Immature natural killer cell (primary cell): Measurements from ENCODE around the gene LARP4B. TPM values are rescaled to one million over a fixed set of nuclear protein-coding genes. Genes with fewer than 3 reads are reported as not detected.

Experiments used
- DNase-seq, 3 donors: peaks; one replicate each; pipeline ENCODE4 v3.0.0; 2022; ENCODE audit warnings: mixed read lengths in 1 of 3
- H3K27ac Mint-ChIP-seq, 6 donors: one replicate each; pipeline ENCODE4 v1.8.0; 2020; ENCODE audit warnings: mixed read lengths in 6 of 6, mild to moderate bottlenecking in 5 of 6, inconsistent platforms in 4 of 6, moderate library complexity in 3 of 6
- H3K27me3 Mint-ChIP-seq, 3 donors: one replicate each; pipeline ENCODE4 v1.8.0; 2020 to 2021; ENCODE audit warnings: low read depth in 3 of 3, mild to moderate bottlenecking in 3 of 3, mixed read lengths in 3 of 3, moderate library complexity in 3 of 3, inconsistent platforms in 1 of 3
- H3K36me3 Mint-ChIP-seq, 3 donors: one replicate each; pipeline ENCODE4 v1.8.0; 2020; ENCODE audit warnings: mixed read lengths in 3 of 3, inconsistent platforms in 2 of 3, mild to moderate bottlenecking in 2 of 3
- H3K4me1 Mint-ChIP-seq, 2 donors: one replicate each; pipeline ENCODE4 v1.8.0; 2020; ENCODE audit warnings: inconsistent platforms in 2 of 2, mild to moderate bottlenecking in 2 of 2, mixed read lengths in 2 of 2, moderate library complexity in 1 of 2
- H3K4me3 Mint-ChIP-seq, 5 donors: one replicate each; pipeline ENCODE4 v1.8.0; 2020; ENCODE audit warnings: mild to moderate bottlenecking in 5 of 5, mixed read lengths in 5 of 5, inconsistent platforms in 3 of 5, moderate library complexity in 3 of 5
- H3K9me3 Mint-ChIP-seq, 6 donors: one replicate each; pipeline ENCODE4 v1.8.0; 2020; ENCODE audit warnings: mild to moderate bottlenecking in 6 of 6, mixed read lengths in 6 of 6, inconsistent platforms in 4 of 6, moderate library complexity in 3 of 6
- polyA plus RNA-seq, 3 donors: library from polyadenylated mRNA; unstranded; fragments of 300-500 nt; fragmentation: Illumina TruSeq; gene quantifications; one replicate each; pipeline ENCODE4 v1.2.3, GENCODE V29; 2021

Gene LARP4B
- polyA plus RNA-seq, 3 donors from 2014 or later: 4.7 to 35.8 (median 13.3) TPM

DNA sequence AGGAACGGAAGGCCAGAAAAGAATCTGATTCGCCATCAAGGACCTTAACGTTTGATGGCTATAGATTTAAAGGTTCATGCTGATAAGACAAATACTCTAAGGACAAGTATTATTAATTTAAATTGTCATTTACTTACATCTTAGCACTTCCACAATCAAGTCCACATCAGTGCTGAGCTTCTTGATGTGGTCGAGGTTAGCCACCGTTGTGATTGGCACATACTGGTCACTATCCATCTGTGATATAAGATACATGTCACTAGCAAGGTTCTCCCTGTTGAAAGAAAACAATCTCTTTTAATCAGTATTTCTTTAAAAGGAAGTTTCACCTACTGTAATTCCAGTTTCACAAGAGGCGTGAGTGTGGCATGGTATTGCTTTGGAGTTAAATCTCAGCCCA lies 88.7 kb downstream of the LARP4B start:
- Mint-ChIP-seq H3K4me1 (peaks cover 36 to 74% of the 10 kb centered on the region in 2 donors), H3K4me3 (no peak overlapping the region), H3K27me3 (peaks cover 0 to 2% (median 2%) of the 10 kb centered on the region in 3 donors), H3K9me3 (no peaks in the 10 kb centered on the region), H3K27ac (no peak overlapping the region), H3K36me3 (peaks cover 4 to 24% (median 4%) of the 10 kb centered on the region in 3 donors)
- DNase-seq: no peak

DNA sequence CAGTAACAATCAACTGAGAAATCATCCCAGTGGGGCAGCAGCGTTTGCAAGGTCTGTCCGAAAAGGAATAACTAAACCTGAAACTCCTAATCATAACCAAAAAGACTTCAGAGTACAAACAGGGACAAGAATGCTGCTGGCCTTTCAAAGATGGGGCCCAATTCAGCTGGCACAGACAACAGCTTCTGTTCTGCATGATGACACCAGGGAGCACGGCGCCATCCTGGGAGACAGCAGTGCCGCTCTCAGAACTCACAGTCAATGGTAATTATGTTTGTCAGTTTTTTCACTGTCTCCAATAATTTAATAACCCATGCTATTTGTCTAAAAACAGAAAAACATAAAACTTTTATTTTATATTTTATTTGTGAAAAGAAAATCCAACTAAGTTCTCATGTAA lies 90.0 kb downstream of the LARP4B start:
- DNase-seq: no peak
- Mint-ChIP-seq H3K27me3 (peaks cover 0 to 2% (median 0%) of the 10 kb centered on the region in 3 donors), H3K36me3 (peaks cover 0 to 24% (median 4%) of the 10 kb centered on the region in 3 donors), H3K9me3 (no peaks in the 10 kb centered on the region), H3K27ac (peak overlapping the region in 2 of 6 donors; percentile 9 to 20), H3K4me1 (peaks cover 26 to 67% of the 10 kb centered on the region in 2 donors), H3K4me3 (no peak overlapping the region)

DNA sequence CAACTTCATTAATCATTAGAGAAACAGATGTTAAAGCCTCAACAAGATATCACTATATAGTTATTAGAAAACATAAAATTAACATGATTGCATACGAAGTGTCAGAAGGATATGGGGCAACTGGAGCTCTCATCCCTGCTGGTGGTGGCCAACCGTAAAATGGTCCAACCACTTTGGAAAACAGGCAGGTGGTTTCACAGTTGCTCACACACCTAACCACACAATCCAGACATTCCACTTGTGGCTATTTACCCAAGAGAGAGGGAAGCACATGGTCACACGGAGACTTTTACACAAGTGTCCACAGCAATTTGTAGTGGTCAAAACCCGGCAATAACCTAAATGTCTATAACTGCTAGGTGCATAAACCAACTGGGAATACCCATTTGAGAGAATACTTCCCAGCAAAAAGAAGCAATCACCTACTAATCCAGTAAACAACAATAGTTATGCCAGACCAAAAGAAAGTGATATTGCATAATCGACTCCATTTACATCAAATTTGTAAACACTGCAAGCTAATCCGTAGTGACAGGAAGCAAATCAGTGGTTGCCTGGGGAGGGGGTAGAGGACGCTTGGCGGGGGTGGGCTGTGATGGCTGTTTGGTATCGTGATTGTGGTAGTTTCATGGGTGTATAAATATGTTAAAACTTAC lies 91.8 kb downstream of the LARP4B start:
- no peaks in the 10 kb centered on the region for H3K27me3 Mint-ChIP-seq
- H3K4me3 Mint-ChIP-seq: no peak overlapping the region
- DNase-seq: no peak
- H3K27ac Mint-ChIP-seq: peak overlapping the region in 2 of 6 donors; percentile 15 to 81
- peaks cover 7 to 49% of the 10 kb centered on the region in 2 donors for H3K4me1 Mint-ChIP-seq
- no peaks in the 10 kb centered on the region for H3K9me3 Mint-ChIP-seq
- H3K36me3 Mint-ChIP-seq: peaks cover 4 to 32% (median 4%) of the 10 kb centered on the region in 3 donors

DNA sequence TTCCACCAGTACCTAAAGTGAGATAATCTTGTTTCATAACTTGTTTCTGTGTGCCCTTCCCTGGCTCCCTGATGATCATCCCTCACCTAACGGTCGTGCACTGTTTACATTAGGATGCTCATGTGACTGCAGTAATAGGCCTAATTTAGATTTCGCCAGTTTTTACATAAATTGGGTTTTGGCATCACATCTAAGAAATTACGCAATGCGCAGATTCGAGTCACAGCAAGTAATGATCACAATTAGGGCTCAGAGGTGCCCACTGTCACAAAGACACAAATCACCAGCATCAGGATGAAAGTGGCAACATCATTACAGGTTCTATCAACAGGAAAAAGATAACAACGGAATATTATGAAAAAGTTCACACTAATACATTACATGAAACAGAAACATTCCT lies 94.7 kb downstream of the LARP4B start:
- peaks cover 7 to 50% (median 10%) of the 10 kb centered on the region in 3 donors for H3K36me3 Mint-ChIP-seq
- no peak for DNase-seq
- H3K9me3 Mint-ChIP-seq: peaks cover 0 to 1% (median 0%) of the 10 kb centered on the region in 6 donors
- no peaks in the 10 kb centered on the region for H3K27me3 Mint-ChIP-seq
- H3K4me3 Mint-ChIP-seq: no peak overlapping the region
- H3K4me1 Mint-ChIP-seq: peaks cover 0 to 43% of the 10 kb centered on the region in 2 donors
- peak overlapping the region in 1 of 6 donors; percentile 40 for H3K27ac Mint-ChIP-seq

DNA sequence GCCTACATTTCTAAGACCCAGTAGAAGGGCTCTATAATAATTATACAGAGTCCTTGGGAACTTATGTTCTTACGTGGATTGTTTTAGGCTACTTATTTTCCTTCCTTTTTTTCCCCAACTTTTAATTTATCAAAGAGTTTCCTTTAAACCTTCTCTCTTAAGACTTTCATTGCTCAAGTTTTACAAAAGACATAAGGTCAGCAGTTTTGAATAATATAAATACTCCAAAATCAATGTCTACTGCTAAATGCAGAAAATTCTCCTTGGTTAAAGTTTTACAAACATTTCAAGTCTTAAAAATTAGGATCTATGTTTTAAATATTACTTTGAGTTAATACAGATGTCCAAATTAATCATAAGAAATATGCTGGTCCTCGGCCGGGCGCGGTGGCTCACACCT lies 97.0 kb downstream of the LARP4B start:
- Mint-ChIP-seq H3K27me3 (no peaks in the 10 kb centered on the region), H3K36me3 (peaks cover 9 to 52% (median 14%) of the 10 kb centered on the region in 3 donors), H3K27ac (no peak overlapping the region), H3K4me1 (peaks cover 0 to 41% of the 10 kb centered on the region in 2 donors), H3K9me3 (peaks cover 0 to 1% (median 0%) of the 10 kb centered on the region in 6 donors), H3K4me3 (no peak overlapping the region)
- no peak for DNase-seq

DNA sequence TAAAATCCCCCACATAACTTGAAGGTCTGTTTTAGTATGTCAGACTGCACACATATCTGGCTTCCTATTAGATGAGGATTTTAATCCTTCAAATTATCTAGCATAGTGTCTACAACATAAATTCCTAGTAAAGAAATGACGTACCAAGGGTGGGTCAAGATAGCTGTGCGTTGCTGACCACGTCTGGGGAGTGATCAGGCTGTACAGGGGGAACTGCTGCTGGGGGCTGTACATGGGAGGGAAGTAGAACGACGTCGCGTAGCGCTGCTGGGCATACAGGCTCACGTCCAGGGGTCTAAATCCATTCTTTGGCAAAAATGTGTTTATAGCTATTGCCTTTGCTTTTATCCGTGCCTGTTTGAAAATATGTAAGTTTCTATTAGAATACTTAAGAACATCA lies 102.3 kb downstream of the LARP4B start:
- Mint-ChIP-seq H3K4me1 (peaks cover 0 to 27% of the 10 kb centered on the region in 2 donors), H3K36me3 (peaks cover 18 to 60% (median 31%) of the 10 kb centered on the region in 3 donors), H3K27ac (no peak overlapping the region), H3K4me3 (no peak overlapping the region), H3K9me3 (peaks cover 0 to 1% (median 0%) of the 10 kb centered on the region in 6 donors), H3K27me3 (peaks cover 0 to 1% (median 0%) of the 10 kb centered on the region in 3 donors)
- DNase-seq: no peak

DNA sequence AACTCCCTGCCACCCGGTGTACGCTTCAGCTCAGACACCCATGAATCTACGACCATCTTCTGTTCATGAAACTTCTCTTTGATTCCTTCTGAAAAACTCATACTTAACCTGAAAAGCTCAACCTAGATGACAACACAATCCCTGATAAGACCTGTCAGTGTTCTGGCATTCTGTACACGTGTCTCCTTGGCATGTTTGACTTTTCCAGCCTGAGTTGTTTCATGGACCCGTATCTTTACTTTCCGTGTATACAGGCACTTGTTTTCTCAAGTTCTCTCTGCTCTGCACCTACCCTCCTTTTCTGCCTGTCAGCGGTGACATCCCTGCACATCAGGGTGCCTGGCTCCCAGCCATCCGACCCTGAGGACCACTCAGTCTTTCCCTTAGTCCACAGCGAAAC lies 103.3 kb downstream of the LARP4B start:
- Mint-ChIP-seq H3K4me1 (peaks cover under 1 to 29% of the 10 kb centered on the region in 2 donors), H3K4me3 (no peak overlapping the region), H3K36me3 (peaks cover 16 to 55% (median 31%) of the 10 kb centered on the region in 3 donors), H3K27ac (peak overlapping the region in 2 of 6 donors; percentile 32 to 62), H3K9me3 (peaks cover 0 to 1% (median 0%) of the 10 kb centered on the region in 6 donors), H3K27me3 (peaks cover 0 to 1% (median 0%) of the 10 kb centered on the region in 3 donors)
- no peak for DNase-seq

DNA sequence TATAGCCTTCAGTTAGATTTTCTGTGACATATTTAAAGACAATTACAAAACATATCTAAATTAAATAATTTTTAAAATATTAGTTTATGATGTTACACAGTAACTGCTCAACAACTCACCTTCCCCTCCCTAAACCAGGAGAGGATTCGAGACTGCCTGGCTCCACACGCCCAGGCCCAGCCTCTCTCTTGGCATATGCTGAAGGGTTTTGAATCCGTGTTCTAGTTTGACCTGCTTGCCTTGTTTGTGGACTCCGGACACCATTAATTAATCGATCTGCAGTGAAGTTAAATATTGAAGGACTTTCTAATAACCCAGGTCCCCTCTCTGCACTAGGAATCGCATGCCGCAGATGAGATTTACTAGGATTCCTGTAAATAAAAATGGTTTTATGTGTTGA lies 106.6 kb downstream of the LARP4B start:
- Mint-ChIP-seq H3K27me3 (peaks cover 0 to 3% (median 0%) of the 10 kb centered on the region in 3 donors), H3K4me3 (no peak overlapping the region), H3K27ac (no peak overlapping the region), H3K4me1 (peaks cover 17 to 31% of the 10 kb centered on the region in 2 donors), H3K9me3 (no peaks in the 10 kb centered on the region), H3K36me3 (peaks cover 22 to 53% (median 33%) of the 10 kb centered on the region in 3 donors)
- no peak for DNase-seq

DNA sequence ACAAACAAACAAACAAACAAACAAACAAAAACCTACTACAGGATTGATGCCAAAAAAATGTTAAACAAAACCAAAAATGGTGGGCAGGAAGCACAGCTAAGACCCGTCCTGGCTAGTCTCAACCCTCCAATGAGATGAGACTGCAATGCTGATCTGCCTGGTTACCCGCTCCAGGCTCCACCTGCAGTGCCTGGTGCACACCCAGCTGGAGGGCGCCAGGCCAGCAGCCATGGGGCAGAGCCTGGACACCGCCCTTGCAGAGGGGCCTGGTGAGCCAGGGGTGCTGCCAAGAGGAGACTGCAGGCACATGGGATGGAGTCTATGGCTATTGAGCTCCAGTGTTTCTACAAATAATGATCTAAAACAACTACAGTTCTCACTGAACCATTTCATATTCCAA lies 107.0 kb downstream of the LARP4B start:
- no peak for DNase-seq
- no peak overlapping the region for H3K27ac Mint-ChIP-seq
- peaks cover 0 to 3% (median 0%) of the 10 kb centered on the region in 3 donors for H3K27me3 Mint-ChIP-seq
- H3K9me3 Mint-ChIP-seq: no peaks in the 10 kb centered on the region
- H3K4me3 Mint-ChIP-seq: no peak overlapping the region
- peaks cover 23 to 52% (median 36%) of the 10 kb centered on the region in 3 donors for H3K36me3 Mint-ChIP-seq
- H3K4me1 Mint-ChIP-seq: peaks cover 17 to 31% of the 10 kb centered on the region in 2 donors

DNA sequence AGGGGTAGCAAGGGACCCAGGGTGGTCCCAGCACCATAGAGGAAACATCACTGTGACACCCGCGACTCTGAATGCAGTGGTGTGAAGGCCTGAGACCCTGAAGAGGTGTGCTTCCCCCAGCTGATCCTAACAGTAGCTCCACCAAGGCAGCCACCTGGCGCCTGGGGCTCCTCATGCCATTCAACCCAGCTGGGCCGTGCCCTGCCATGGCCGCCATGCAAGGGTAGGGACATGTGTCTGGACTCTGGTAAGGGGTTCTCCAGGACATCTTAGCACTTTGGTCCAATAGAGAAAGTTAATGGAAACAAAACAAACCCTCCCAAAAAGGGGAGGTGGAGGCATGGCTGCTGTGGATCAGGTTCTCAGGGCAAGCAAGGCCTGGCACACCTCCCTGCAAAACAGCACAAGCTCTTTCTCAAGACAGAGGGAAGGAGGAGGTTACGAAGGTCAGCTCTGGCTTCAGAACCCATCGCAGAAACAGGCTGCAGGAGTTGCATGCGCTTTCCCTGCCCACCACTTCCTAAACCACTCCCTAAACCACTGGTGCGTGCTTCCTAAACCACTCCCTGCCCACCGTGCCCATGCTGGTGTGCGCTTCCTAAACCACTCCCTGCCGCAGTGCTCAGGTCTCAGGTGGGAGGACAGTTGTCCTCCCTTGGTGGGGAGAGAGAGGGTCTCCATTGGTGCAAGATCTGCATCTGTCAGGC lies 108.7 kb downstream of the LARP4B start:
- peaks cover 0 to 2% (median 0%) of the 10 kb centered on the region in 3 donors for H3K27me3 Mint-ChIP-seq
- no peak for DNase-seq
- H3K36me3 Mint-ChIP-seq: peaks cover 18 to 49% (median 36%) of the 10 kb centered on the region in 3 donors
- H3K9me3 Mint-ChIP-seq: no peaks in the 10 kb centered on the region
- peak overlapping the region in 2 of 6 donors; percentile 61 to 62 for H3K27ac Mint-ChIP-seq
- peaks cover 17 to 24% of the 10 kb centered on the region in 2 donors for H3K4me1 Mint-ChIP-seq
- H3K4me3 Mint-ChIP-seq: no peak overlapping the region

DNA sequence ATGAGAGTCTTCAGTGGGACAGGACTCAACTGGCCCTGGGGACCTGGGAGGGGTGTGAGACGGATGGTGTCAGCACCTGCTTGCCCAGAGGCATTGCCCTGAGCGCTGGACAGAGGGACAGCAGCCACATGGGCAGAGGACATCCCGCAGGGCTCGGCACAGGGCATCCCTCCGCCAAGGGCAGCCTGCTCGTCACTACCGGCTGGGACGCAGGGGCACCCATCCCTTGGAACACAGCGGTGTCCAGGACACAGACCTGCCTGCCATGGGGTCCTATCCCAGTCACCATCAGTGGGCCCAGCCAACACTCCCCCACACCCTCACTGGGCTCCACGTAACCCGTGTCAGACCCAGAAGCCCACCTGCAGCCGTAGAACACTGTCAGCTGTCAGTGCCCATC lies 109.3 kb downstream of the LARP4B start:
- Mint-ChIP-seq H3K9me3 (no peaks in the 10 kb centered on the region), H3K27me3 (peaks cover 0 to 2% (median 0%) of the 10 kb centered on the region in 3 donors), H3K4me3 (no peak overlapping the region), H3K27ac (no peak overlapping the region), H3K36me3 (peaks cover 18 to 54% (median 40%) of the 10 kb centered on the region in 3 donors), H3K4me1 (peaks cover 17 to 24% of the 10 kb centered on the region in 2 donors)
- no peak for DNase-seq

DNA sequence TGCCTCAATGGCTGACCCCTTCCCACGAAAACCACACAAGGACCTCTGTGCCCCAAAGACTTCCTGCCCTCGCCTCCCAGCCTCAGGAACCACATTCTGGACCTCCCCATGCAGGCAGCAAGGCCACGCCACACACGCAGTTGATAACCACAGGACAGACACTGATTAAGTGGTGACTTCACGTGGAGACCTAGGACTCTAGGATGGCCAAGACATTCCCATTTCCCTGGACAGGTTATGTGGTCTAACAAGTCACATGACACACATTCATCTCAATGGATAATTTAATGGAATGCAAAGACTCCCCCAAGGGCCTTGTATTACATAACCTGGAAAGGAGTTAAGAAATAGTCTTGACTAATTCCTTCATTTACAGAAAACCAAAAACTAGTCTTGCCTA lies 110.2 kb downstream of the LARP4B start:
- peak overlapping the region in 5 of 6 donors; percentile 20 to 57 (median 38) for H3K27ac Mint-ChIP-seq
- H3K9me3 Mint-ChIP-seq: no peaks in the 10 kb centered on the region
- no peak for DNase-seq
- no peak overlapping the region for H3K4me3 Mint-ChIP-seq
- H3K36me3 Mint-ChIP-seq: peaks cover 18 to 52% (median 36%) of the 10 kb centered on the region in 3 donors
- H3K27me3 Mint-ChIP-seq: peaks cover 0 to 2% (median 0%) of the 10 kb centered on the region in 3 donors
- peaks cover 17 to 24% of the 10 kb centered on the region in 2 donors for H3K4me1 Mint-ChIP-seq

DNA sequence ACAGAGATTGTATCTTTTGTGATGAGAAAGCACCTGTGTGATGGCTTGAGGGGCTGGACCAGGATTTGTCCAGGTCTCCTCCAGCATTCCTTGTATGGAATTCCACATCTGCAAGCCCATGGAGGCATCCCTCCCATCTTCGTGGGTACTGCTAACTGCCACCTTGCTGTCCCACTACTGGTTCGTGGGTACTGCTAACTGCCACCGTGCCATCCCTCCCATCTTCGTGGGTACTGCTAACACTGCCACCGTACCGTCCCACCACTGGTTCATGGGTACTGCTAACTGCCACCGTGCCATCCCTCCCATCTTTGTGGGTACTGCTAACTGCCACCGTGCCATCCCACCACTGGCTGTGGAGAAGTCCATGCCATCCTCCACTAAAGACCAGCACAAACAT lies 111.7 kb downstream of the LARP4B start:
- no peak for DNase-seq
- peaks cover 20 to 57% (median 35%) of the 10 kb centered on the region in 3 donors for H3K36me3 Mint-ChIP-seq
- H3K9me3 Mint-ChIP-seq: no peaks in the 10 kb centered on the region
- peaks cover 0 to 2% (median 0%) of the 10 kb centered on the region in 3 donors for H3K27me3 Mint-ChIP-seq
- peaks cover 17 to 24% of the 10 kb centered on the region in 2 donors for H3K4me1 Mint-ChIP-seq
- H3K4me3 Mint-ChIP-seq: no peak overlapping the region
- H3K27ac Mint-ChIP-seq: peak overlapping the region in 1 of 6 donors; percentile 2

DNA sequence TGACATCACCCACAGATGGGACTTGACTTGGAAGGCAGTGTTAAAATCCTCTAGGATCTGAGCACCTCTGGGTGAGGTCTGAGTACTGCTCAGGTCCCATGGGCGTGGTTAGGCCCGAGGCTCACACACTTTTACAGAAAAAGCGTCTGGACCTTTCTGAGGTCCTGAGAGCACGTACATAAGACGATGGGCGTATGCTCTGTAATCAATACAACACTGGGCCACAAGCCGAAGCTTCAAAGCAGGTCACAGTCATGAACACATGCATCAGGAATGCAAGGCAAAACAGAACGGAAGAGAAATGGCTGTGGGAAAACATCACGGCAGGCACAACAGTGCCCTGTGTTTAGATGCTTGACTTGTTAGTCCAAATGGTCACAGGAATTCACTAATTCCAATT lies 112.2 kb downstream of the LARP4B start:
- H3K4me3 Mint-ChIP-seq: no peak overlapping the region
- H3K9me3 Mint-ChIP-seq: no peaks in the 10 kb centered on the region
- peaks cover 0 to 2% (median 0%) of the 10 kb centered on the region in 3 donors for H3K27me3 Mint-ChIP-seq
- H3K36me3 Mint-ChIP-seq: peaks cover 20 to 61% (median 37%) of the 10 kb centered on the region in 3 donors
- peak overlapping the region in 1 of 6 donors; percentile 62 for H3K27ac Mint-ChIP-seq
- DNase-seq: no peak
- peaks cover 17 to 24% of the 10 kb centered on the region in 2 donors for H3K4me1 Mint-ChIP-seq
